K562 (cell line): ENCODE measurements around the gene NEURL4. TPM values are rescaled to one million over a fixed set of nuclear protein-coding genes. Genes with fewer than 3 reads are reported as not detected.

ENCODE experiments used
- ATF1 ChIP-seq, 2 experiments: fragments of 450-650 bp in 1 of 2; IDR thresholded peaks; 2 replicates each; pipeline ENCODE4 v1.6.1; 2016; ENCODE audit warnings: missing compliant biosample characterization in 1 of 2, missing genetic modification characterization in 1 of 2
- CC2D1A ChIP-seq: fragments of 450-650 bp; IDR thresholded peaks from 2 replicates; pipeline ENCODE4 v1.6.1; 2017; ENCODE audit warnings: mild to moderate bottlenecking
- DIDO1 ChIP-seq: fragments of 450-650 bp; IDR thresholded peaks from 2 replicates; pipeline ENCODE4 v1.6.1; 2016; ENCODE audit warnings: low read depth, missing biosample characterization, missing genetic modification characterization
- EP400 ChIP-seq: fragments of 450-650 bp; IDR thresholded peaks from 2 replicates; pipeline ENCODE4 v1.6.1; 2017; ENCODE audit warnings: antibody characterized with exemption, mild to moderate bottlenecking, moderate library complexity
- FOXK1 ChIP-seq: sonication (generic); formaldehyde crosslinking; IDR thresholded peaks from 2 replicates; pipeline ENCODE4 v1.8.0; 2022; ENCODE audit warnings: missing genetic modification reagents, mild to moderate bottlenecking, borderline replicate concordance
- HMGN3 ChIP-seq: IDR thresholded peaks from 2 replicates; pipeline ENCODE4 v1.6.1; 2011; ENCODE audit warnings: borderline replicate concordance, low read depth, mild to moderate bottlenecking, mixed read lengths, low read length; ENCODE audit not compliant: insufficient read length; ENCODE audit errors: extremely low read depth
- HNRNPUL1 ChIP-seq: fragments of 200-400 bp; formaldehyde crosslinking; IDR thresholded peaks from 2 replicates; pipeline ENCODE4 v1.6.1; 2017; ENCODE audit warnings: low read length
- ILK ChIP-seq: fragments of 450-650 bp; IDR thresholded peaks from 2 replicates; pipeline ENCODE4 v1.6.1; 2016; ENCODE audit warnings: missing genetic modification characterization, low read depth, mild to moderate bottlenecking, missing compliant biosample characterization, moderate library complexity, borderline replicate concordance
- LEF1 ChIP-seq: fragments of 450-650 bp; IDR thresholded peaks from 2 replicates; pipeline ENCODE4 v1.6.1; 2016; ENCODE audit warnings: mild to moderate bottlenecking
- MAFG ChIP-seq: fragments of 450-650 bp; conservative IDR thresholded peaks from 2 replicates; pipeline ENCODE4 v1.6.1; 2016; ENCODE audit warnings: missing genetic modification characterization, missing compliant biosample characterization
- MBD2 ChIP-seq: sonication (generic); IDR thresholded peaks from 2 replicates; pipeline ENCODE4 v1.6.1; 2016; ENCODE audit warnings: low read depth, borderline replicate concordance
- MXI1 ChIP-seq: IDR thresholded peaks from 2 replicates; pipeline ENCODE4 v1.6.1; 2011; ENCODE audit warnings: low read depth, mild to moderate bottlenecking, improper control_type of control experiment, low read length
- NBN ChIP-seq: fragments of 450-650 bp; IDR thresholded peaks from 2 replicates; pipeline ENCODE4 v1.6.1; 2016; ENCODE audit warnings: low read depth, mild to moderate bottlenecking
- OTX1 ChIP-seq: fragments of 450-650 bp; formaldehyde crosslinking; IDR thresholded peaks from 2 replicates; pipeline ENCODE4 v1.4.0; 2022; ENCODE audit warnings: mild to moderate bottlenecking
- POLR2AphosphoS5 ChIP-seq: IDR thresholded peaks from 2 replicates; pipeline ENCODE4 v1.6.1; 2011; ENCODE audit warnings: mild to moderate bottlenecking, low read depth, low read length, moderate library complexity; ENCODE audit not compliant: control insufficient read depth, insufficient read depth
- SIN3B ChIP-seq: fragments of 450-650 bp; IDR thresholded peaks from 2 replicates; pipeline ENCODE4 v1.6.1; 2017; ENCODE audit warnings: low read depth, mild to moderate bottlenecking, moderate library complexity
- TGIF2 ChIP-seq: sonication (generic); formaldehyde crosslinking; IDR thresholded peaks from 2 replicates; pipeline ENCODE4 v1.8.1; 2022; ENCODE audit warnings: mild to moderate bottlenecking, missing genetic modification reagents, moderate library complexity
- TRIM24 ChIP-seq, 2 experiments: fragments of 450-650 bp; IDR thresholded peaks; 2 replicates each; pipeline ENCODE4 v1.6.1; 2016
- U2AF1 ChIP-seq: fragments of 200-400 bp; formaldehyde crosslinking; optimal IDR thresholded peaks from 2 replicates; pipeline ENCODE3; 2017; ENCODE audit warnings: mild to moderate bottlenecking, low read depth, low read length, moderate library complexity
- ZNF717 ChIP-seq: fragments of 250-450 bp; sonication (Bioruptor Pico); IDR thresholded peaks from 2 replicates; pipeline ENCODE4 v1.5.0; 2021
- polyA plus RNA-seq, 8 experiments: library from polyadenylated mRNA; depleted of rRNA in 4 of 8; stranded (reverse) in 5 of 8; unstranded in 3 of 8; fragments of >200 nt; fragmentation: Nextera tagmentation in 2 of 8; fragmentation: Illumina TruSeq in 1 of 8; extraction: Ambion mirVana in 2 of 8; extraction: Trizol in 1 of 8; gene quantifications; 2 replicates each; pipeline versions ENCODE4 v1.2.1 to v1.2.3, GENCODE V29; 2011 to 2014; ENCODE audit warnings: inconsistent platforms in 1 of 8, missing spikeins in 1 of 8
- total RNA-seq, 7 experiments: library from RNA; depleted of rRNA in 6 of 7; stranded (reverse); fragments of >200 nt in 6 of 7; fragmentation: Illumina TruSeq in 2 of 7; extraction: Trizol in 2 of 7; gene quantifications; 2 replicates each; pipeline versions ENCODE4 v1.2.1 to v1.2.3, GENCODE V29; 2011 to 2021; ENCODE audit warnings: low replicate concordance in 1 of 7
- TF ChIP-seq, protein P1 (sequence below): sonication (generic); formaldehyde crosslinking; IDR thresholded peaks from 2 replicates; pipeline ENCODE4 v1.8.1; 2022; ENCODE audit warnings: missing genetic modification reagents
- TF ChIP-seq, protein P2 (sequence below): conservative IDR thresholded peaks from 2 replicates; pipeline ENCODE4 v1.6.1; 2011; ENCODE audit warnings: low read depth, mild to moderate bottlenecking, low read length; ENCODE audit not compliant: control insufficient read depth
- TF ChIP-seq, protein P3 (sequence below): fragments of 450-650 bp; formaldehyde crosslinking; IDR thresholded peaks from 2 replicates; pipeline ENCODE4 v1.4.0; 2020; ENCODE audit warnings: mild to moderate bottlenecking
- TF ChIP-seq, protein P4 (sequence below): sonication (generic); formaldehyde crosslinking; IDR thresholded peaks from 2 replicates; pipeline ENCODE4 v1.8.1; 2023; ENCODE audit warnings: mild to moderate bottlenecking, missing genetic modification reagents

NEURL4 gene
- total and polyA plus RNA-seq, 9 of the 15 experiments (the other 6 are each of a cell fraction or from before 2014, with no cell fraction given): 0.08 to 37.4 (median 11.5) TPM

DNA sequence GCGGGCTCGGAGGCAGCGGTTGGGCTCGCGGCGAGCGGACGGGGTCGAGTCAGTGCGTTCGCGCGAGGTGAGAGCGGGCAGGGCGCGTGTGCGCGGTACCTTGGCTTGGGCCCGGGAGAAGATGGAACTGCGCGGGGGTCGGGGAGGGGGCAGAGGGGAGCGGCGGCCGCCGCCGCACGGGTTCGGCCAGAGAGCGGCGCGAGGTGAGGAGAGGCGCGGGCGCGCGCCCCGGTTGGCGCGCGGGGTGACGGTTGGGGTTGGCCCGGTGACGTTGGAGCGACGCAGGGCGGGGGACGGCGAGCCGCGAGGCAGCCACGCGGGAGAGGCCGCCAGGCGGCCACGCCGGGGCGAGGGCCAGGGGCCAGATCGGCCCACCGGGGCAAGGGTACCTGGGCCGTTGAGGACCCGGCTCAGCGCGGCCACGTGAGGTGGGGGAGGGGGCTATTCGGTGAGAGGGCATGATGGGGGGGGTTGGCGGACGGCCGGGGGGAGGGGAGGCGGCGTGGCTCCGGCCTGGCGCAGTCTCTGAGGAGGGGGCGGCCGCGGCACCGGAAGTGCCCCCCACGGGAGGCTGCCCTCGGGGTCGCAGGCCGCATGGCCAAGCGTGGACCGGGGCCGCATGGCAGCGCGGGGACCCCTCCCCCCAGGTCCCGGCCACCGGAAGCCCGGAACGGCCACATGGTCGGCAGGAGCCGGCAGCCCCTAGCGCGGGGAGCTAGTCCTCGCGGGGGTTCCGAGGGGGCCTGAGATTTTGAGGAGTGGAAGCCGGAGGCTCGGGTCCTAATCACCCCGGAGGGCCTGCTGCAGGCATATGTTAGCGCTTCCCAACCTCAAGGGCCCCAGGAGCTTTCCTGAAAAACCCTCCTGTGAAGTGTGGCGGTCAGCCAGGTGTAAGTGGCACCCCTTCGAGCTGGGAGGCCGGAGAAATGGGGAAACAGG lies 21.2 kb downstream of the NEURL4 start (continued):
- TF ChIP-seq, protein P1, sequence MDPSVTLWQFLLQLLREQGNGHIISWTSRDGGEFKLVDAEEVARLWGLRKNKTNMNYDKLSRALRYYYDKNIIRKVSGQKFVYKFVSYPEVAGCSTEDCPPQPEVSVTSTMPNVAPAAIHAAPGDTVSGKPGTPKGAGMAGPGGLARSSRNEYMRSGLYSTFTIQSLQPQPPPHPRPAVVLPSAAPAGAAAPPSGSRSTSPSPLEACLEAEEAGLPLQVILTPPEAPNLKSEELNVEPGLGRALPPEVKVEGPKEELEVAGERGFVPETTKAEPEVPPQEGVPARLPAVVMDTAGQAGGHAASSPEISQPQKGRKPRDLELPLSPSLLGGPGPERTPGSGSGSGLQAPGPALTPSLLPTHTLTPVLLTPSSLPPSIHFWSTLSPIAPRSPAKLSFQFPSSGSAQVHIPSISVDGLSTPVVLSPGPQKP (CRISPR knock-in tag): no peak
- TF ChIP-seq, protein P2, sequence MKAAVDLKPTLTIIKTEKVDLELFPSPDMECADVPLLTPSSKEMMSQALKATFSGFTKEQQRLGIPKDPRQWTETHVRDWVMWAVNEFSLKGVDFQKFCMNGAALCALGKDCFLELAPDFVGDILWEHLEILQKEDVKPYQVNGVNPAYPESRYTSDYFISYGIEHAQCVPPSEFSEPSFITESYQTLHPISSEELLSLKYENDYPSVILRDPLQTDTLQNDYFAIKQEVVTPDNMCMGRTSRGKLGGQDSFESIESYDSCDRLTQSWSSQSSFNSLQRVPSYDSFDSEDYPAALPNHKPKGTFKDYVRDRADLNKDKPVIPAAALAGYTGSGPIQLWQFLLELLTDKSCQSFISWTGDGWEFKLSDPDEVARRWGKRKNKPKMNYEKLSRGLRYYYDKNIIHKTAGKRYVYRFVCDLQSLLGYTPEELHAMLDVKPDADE: peak; percentile 59
- no peak for TF ChIP-seq HMGN3
- no peak; the same call in 1 of the 2 replicates for TF ChIP-seq MBD2
- TF ChIP-seq EP400: peak; percentile 90
- TF ChIP-seq SIN3B: peak; percentile 38; the same call in 1 of the 2 replicates
- TF ChIP-seq HNRNPUL1: no peak
- no peak for TF ChIP-seq LEF1
- TF ChIP-seq, protein P3, sequence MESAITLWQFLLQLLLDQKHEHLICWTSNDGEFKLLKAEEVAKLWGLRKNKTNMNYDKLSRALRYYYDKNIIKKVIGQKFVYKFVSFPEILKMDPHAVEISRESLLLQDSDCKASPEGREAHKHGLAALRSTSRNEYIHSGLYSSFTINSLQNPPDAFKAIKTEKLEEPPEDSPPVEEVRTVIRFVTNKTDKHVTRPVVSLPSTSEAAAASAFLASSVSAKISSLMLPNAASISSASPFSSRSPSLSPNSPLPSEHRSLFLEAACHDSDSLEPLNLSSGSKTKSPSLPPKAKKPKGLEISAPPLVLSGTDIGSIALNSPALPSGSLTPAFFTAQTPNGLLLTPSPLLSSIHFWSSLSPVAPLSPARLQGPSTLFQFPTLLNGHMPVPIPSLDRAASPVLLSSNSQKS (CRISPR knock-in tag): no peak
- TF ChIP-seq U2AF1: peak; percentile 19
- no peak; the same call in 1 of the 2 replicates for TF ChIP-seq POLR2AphosphoS5
- TF ChIP-seq, protein P4, sequence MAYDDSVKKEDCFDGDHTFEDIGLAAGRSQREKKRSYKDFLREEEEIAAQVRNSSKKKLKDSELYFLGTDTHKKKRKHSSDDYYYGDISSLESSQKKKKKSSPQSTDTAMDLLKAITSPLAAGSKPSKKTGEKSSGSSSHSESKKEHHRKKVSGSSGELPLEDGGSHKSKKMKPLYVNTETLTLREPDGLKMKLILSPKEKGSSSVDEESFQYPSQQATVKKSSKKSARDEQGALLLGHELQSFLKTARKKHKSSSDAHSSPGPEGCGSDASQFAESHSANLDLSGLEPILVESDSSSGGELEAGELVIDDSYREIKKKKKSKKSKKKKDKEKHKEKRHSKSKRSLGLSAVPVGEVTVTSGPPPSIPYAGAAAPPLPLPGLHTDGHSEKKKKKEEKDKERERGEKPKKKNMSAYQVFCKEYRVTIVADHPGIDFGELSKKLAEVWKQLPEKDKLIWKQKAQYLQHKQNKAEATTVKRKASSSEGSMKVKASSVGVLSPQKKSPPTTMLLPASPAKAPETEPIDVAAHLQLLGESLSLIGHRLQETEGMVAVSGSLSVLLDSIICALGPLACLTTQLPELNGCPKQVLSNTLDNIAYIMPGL (CRISPR knock-in tag): no peak
- no peak for TF ChIP-seq ZNF717 (CRISPR knock-in tag)
- TF ChIP-seq DIDO1 (tag): no peak
- no peak; the same call in 1 of the 2 replicates for TF ChIP-seq MXI1
- no peak for TF ChIP-seq FOXK1 (CRISPR knock-in tag)
- no peak for TF ChIP-seq ILK (tag)
- no peak for TF ChIP-seq TGIF2 (CRISPR knock-in tag)
- TF ChIP-seq TRIM24 (IDR thresholded peaks at IDR 0.05): no peak
- TF ChIP-seq NBN: no peak
- TF ChIP-seq ATF1 (CRISPR knock-in tag; IDR thresholded peaks at IDR 0.05): no peak
- TF ChIP-seq ATF1 (tag; IDR thresholded peaks at IDR 0.05): no peak
- no peak for TF ChIP-seq OTX1
- TF ChIP-seq CC2D1A: no peak
- TF ChIP-seq MAFG (tag): no peak
